ENCODE results near the gene VASH2.

Gene VASH2

DNA sequence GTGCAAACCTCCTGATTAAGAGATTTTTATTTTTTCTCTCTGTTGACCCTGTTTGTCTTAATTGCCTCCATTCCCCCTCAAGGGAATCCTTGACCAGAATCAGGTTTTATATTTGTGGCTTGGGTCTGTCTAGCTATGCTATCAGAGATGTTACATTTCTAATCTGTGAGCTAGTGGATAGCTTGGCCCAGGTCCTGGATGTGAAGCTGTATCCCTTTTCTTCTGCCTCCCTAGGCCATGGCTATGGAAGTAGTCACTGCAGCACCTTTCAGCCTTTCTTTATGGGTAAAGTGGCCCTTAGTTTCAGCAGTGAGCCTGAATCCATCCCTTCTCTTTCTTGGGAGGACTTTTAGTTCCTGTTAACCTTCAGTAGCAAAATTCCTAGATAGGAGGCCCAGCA is 82.3 kb downstream of the VASH2 start:
- DNase-seq (ENCODE audit: low read depth, low spot score), result no peak
- no peak overlapping the region for H3K4me3 ChIP-seq (ENCODE audit: low read depth, low read length)
- TF ChIP-seq, protein P1, sequence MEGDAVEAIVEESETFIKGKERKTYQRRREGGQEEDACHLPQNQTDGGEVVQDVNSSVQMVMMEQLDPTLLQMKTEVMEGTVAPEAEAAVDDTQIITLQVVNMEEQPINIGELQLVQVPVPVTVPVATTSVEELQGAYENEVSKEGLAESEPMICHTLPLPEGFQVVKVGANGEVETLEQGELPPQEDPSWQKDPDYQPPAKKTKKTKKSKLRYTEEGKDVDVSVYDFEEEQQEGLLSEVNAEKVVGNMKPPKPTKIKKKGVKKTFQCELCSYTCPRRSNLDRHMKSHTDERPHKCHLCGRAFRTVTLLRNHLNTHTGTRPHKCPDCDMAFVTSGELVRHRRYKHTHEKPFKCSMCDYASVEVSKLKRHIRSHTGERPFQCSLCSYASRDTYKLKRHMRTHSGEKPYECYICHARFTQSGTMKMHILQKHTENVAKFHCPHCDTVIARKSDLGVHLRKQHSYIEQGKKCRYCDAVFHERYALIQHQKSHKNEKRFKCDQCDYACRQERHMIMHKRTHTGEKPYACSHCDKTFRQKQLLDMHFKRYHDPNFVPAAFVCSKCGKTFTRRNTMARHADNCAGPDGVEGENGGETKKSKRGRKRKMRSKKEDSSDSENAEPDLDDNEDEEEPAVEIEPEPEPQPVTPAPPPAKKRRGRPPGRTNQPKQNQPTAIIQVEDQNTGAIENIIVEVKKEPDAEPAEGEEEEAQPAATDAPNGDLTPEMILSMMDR (IDR thresholded peaks at IDR 0.05; ENCODE audit: low read depth, low read length), result no peak
- in situ Hi-C loops (cut with HindIII; ENCODE audit: low sequenced_read_pairs), result no loop called here

DNA sequence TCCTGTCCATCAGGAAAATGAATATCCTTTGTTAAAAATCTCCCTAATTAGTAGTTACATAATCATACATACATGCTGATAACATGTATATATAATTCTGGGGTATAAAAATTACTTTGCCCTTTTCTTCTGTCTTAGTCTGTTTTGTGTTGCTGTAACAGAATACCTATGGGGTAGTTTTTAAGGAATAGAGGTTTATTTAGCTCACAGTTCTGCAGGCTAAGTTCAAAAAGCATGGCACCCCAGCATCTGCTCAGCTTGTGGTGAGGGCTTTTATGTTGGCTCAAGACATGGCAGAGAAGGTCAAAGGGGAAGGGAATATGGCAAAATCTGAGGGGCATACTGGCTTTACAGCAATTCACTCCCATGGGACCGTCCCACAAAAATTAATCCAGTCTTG is 84.4 kb downstream of the VASH2 start:
- TF ChIP-seq, protein P1 (IDR thresholded peaks at IDR 0.05; ENCODE audit: low read depth, low read length), result no peak
- in situ Hi-C loops (cut with HindIII; ENCODE audit: low sequenced_read_pairs), result no loop called here
- DNase-seq (ENCODE audit: low read depth, low spot score), result no peak

DNA sequence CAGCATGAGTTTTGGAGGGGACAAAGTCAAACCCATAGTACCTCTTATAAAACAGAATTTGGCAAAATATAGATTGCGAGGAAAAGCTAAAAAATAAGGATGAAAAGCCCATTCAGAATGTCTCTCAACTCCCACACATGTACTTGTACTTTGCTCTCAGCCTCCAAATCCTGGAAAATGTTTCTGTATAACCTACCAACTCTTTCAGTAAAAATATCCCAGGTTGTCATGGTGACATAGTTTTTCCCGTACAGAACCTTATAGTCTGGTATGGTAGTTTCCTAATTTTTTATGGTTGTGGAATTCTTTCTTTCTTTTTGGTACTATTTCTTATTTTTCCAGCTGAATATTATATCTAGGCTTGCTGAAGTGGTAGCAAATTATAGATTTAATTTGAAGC is 85.2 kb downstream of the VASH2 start:
- TF ChIP-seq, protein P1 (IDR thresholded peaks at IDR 0.05; ENCODE audit: low read depth, low read length), result no peak
- no peak overlapping the region for H3K4me3 ChIP-seq (ENCODE audit: low read depth, low read length)
- no peak for DNase-seq (ENCODE audit: low read depth, low spot score)
- in situ Hi-C loops (cut with HindIII; ENCODE audit: low sequenced_read_pairs), result no loop called here

More for the DNA sequence above, 84.4 kb downstream of the VASH2 start:
- H3K4me3 ChIP-seq (ENCODE audit: low read depth, low read length), result no peak overlapping the region

Measured in astrocyte of the spinal cord (primary cell).